Caco-2 (cell line): ENCODE measurements around the gene MYH2. TPM values are rescaled to one million over a fixed set of nuclear protein-coding genes. Genes with fewer than 3 reads are reported as not detected.

Source experiments
- BruUV-seq: library from RNA; stranded (reverse); fragments of 400-500 nt; replicated peaks from 2 replicates; lab custom pipeline; 2021; lab: Mats Ljungman, UMichigan
- CTCF ChIA-PET: fragments of 300-600 bp; sonication (Branson Sonifier 250); formaldehyde crosslinking; loops from one replicate; lab custom pipeline; 2022; ENCODE audit warnings: antibody characterized with exemption; lab: Charles Lee
- POLR2A ChIA-PET: fragments of 300-600 bp; sonication (Branson Sonifier 250); formaldehyde crosslinking; loops from one replicate; lab custom pipeline; 2022; ENCODE audit warnings: antibody characterized with exemption; lab: Charles Lee
- DNase-seq, 2 experiments: peaks; one replicate each; pipeline versions ENCODE4 v3.0.0 to v3.0.0-alpha.2; 2020 to 2022
- H3K27me3 ChIP-seq: replicated peaks from 2 replicates; pipeline ENCODE4 v1.6.0; 2011; ENCODE audit warnings: low read length; ENCODE audit not compliant: control insufficient read depth, insufficient read depth
- H3K36me3 ChIP-seq: 2 replicates; pipeline ENCODE4 v1.5.1; 2011; ENCODE audit warnings: low read length; ENCODE audit not compliant: control insufficient read depth, insufficient read depth
- H3K4me1 ChIP-seq: fragments of 250-450 bp; sonication (Bioruptor Pico); 2 replicates; pipeline ENCODE4 v1.5.1; 2020; ENCODE audit warnings: mild to moderate bottlenecking
- H3K4me3 ChIP-seq: 2 replicates; pipeline ENCODE4 v1.5.1; 2011; ENCODE audit warnings: low read depth, mild to moderate bottlenecking, control low read depth, low read length
- H3K9me3 ChIP-seq: fragments of 250-450 bp; sonication (Bioruptor Pico); 2 replicates; pipeline ENCODE4 v1.5.1; 2020; ENCODE audit warnings: mild to moderate bottlenecking, moderate library complexity
- H3K27ac Mint-ChIP-seq: one replicate; pipeline ENCODE4 v1.8.0; 2022; ENCODE audit warnings: mixed read lengths; ENCODE audit not compliant: unreplicated experiment
- H3K27me3 Mint-ChIP-seq: one replicate; pipeline ENCODE4 v1.8.0; 2022; ENCODE audit warnings: mixed read lengths; ENCODE audit not compliant: insufficient read depth, unreplicated experiment
- H3K36me3 Mint-ChIP-seq: one replicate; pipeline ENCODE4 v1.8.0; 2022; ENCODE audit warnings: mild to moderate bottlenecking, mixed read lengths; ENCODE audit not compliant: insufficient read depth, unreplicated experiment
- H3K4me1 Mint-ChIP-seq: one replicate; pipeline ENCODE4 v1.8.0; 2022; ENCODE audit warnings: low read depth, mixed read lengths; ENCODE audit not compliant: unreplicated experiment
- H3K4me3 Mint-ChIP-seq: one replicate; pipeline ENCODE4 v1.8.0; 2022; ENCODE audit warnings: mild to moderate bottlenecking, moderate library complexity, mixed read lengths; ENCODE audit not compliant: unreplicated experiment
- H3K9me3 Mint-ChIP-seq: one replicate; pipeline ENCODE4 v1.8.0; 2022; ENCODE audit warnings: mixed read lengths; ENCODE audit not compliant: unreplicated experiment
- intact Hi-C: fragments of 100-400 bp; cut with micrococcal nuclease; formaldehyde crosslinking; loops from one replicate; pipeline ENCODE4 v1.10.0; 2022; ENCODE audit not compliant: unreplicated experiment
- total RNA-seq: library from RNA; stranded (reverse); gene quantifications from 2 replicates; pipeline ENCODE4 v1.2.3, GENCODE V29; 2022
- TF ChIP-seq, protein P1 (sequence below), 2 experiments: fragments of 200-600 bp in 1 of 2; IDR thresholded peaks; 1 replicate in 1 of 2; 2 replicates in 1 of 2; pipeline versions ENCODE4 v1.5.1 to v1.8.0; 2011 to 2022; ENCODE audit warnings: antibody characterized with exemption in 1 of 2, control low read depth in 1 of 2, inconsistent platforms in 1 of 2, low read depth in 1 of 2, low read length in 1 of 2, mild to moderate bottlenecking in 1 of 2, moderate library complexity in 1 of 2; ENCODE audit not compliant: insufficient read depth in 1 of 2, severe bottlenecking in 1 of 2, unreplicated experiment in 1 of 2

MYH2 gene
- total RNA-seq, 1 experiment from 2014 or later: not detected

DNA sequence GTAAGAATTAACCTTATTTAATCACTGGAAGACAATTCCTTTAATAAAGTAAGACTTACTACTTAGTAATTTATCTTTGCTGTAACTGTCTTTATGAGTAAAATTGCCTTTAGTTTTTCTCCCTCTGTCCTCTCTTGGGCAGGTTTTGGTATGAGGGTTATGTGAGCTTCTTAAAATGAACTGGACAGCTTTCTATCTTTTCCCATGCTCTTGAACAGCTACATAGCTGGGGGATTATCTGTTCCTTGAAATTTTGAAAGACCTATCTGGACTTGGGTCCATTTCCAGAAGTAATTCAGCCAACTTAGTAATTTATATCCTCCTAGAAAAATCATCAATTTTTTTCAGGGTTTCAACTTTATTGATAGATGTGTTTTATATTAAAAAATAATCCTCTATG, 27.5 kb downstream of the MYH2 start:
- Mint-ChIP-seq H3K36me3 (no peaks in the 10 kb centered on the region), H3K27ac (no peak overlapping the region), H3K4me1 (no peaks in the 10 kb centered on the region), H3K27me3 (no peaks in the 10 kb centered on the region), H3K4me3 (no peak overlapping the region), H3K9me3 (no peaks in the 10 kb centered on the region)
- ChIA-PET CTCF (no interaction called here), POLR2A (no interaction called here)
- no TSS peak for BruUV-seq
- H3K9me3 ChIP-seq: no peaks in the 10 kb centered on the region
- TF ChIP-seq, protein P1, sequence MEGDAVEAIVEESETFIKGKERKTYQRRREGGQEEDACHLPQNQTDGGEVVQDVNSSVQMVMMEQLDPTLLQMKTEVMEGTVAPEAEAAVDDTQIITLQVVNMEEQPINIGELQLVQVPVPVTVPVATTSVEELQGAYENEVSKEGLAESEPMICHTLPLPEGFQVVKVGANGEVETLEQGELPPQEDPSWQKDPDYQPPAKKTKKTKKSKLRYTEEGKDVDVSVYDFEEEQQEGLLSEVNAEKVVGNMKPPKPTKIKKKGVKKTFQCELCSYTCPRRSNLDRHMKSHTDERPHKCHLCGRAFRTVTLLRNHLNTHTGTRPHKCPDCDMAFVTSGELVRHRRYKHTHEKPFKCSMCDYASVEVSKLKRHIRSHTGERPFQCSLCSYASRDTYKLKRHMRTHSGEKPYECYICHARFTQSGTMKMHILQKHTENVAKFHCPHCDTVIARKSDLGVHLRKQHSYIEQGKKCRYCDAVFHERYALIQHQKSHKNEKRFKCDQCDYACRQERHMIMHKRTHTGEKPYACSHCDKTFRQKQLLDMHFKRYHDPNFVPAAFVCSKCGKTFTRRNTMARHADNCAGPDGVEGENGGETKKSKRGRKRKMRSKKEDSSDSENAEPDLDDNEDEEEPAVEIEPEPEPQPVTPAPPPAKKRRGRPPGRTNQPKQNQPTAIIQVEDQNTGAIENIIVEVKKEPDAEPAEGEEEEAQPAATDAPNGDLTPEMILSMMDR (IDR thresholded peaks at IDR 0.05; ENCODE audit: insufficient read depth in 1 of 2, low read depth in 1 of 2, low read length in 1 of 2, severe bottlenecking in 1 of 2, unreplicated experiment in 1 of 2): no peak
- DNase-seq: no peak
- no peaks in the 10 kb centered on the region for H3K27me3 ChIP-seq
- intact Hi-C loops: no loop called here
- no peak overlapping the region for H3K4me3 ChIP-seq
- H3K36me3 ChIP-seq: no peaks in the 10 kb centered on the region
- H3K4me1 ChIP-seq: no peaks in the 10 kb centered on the region

GRCh38 chr17:10518271-10519037, 31.0 kb downstream of the MYH2 start, which contains the start of gene MYH1:
Gene MYH1, minus strand, starts transcription at chr17:10518542. Its CDS starts 1,900 bp downstream, at chr17:10516642.
- POLR2A ChIA-PET: no interaction called here
- Mint-ChIP-seq H3K36me3 (no peaks in the 10 kb centered on the region), H3K27me3 (no peaks in the 10 kb centered on the region), H3K4me1 (no peaks in the 10 kb centered on the region), H3K9me3 (no peaks in the 10 kb centered on the region), H3K4me3 (no peak within 1 kb of the TSS), H3K27ac (no peak within 1 kb of the TSS)
- CTCF ChIA-PET: interaction anchor here (0.7 kb wide), 1 partner anchor 193 kb away, joined by 4 read pairs; no protein-coding TSS in a partner anchor
- no TSS peak for BruUV-seq
- Histone ChIP-seq H3K36me3 (no peaks in the 10 kb centered on the region), H3K4me3 (no peak within 1 kb of the TSS), H3K9me3 (no peaks in the 10 kb centered on the region), H3K4me1 (no peaks in the 10 kb centered on the region), H3K27me3 (no peaks in the 10 kb centered on the region)
- no peak for DNase-seq
- intact Hi-C loops: no loop called here
- TF ChIP-seq, protein P1 (IDR thresholded peaks at IDR 0.05; ENCODE audit: insufficient read depth in 1 of 2, low read depth in 1 of 2, low read length in 1 of 2, severe bottlenecking in 1 of 2, unreplicated experiment in 1 of 2): no peak

- TF ChIP-seq, protein P1 (IDR thresholded peaks at IDR 0.05; ENCODE audit: insufficient read depth in 1 of 2, low read depth in 1 of 2, low read length in 1 of 2, severe bottlenecking in 1 of 2, unreplicated experiment in 1 of 2): no peak
Observed at GRCh38 chr17:10516638-10517037, 32.8 kb downstream of the MYH2 start.

More at GRCh38 chr17:10516638-10517037, 32.8 kb downstream of the MYH2 start:
- H3K27ac Mint-ChIP-seq: no peak overlapping the region
- intact Hi-C loops: no loop called here
- Histone ChIP-seq H3K36me3 (no peaks in the 10 kb centered on the region), H3K4me1 (no peaks in the 10 kb centered on the region), H3K27me3 (no peaks in the 10 kb centered on the region), H3K4me3 (no peak overlapping the region), H3K9me3 (no peaks in the 10 kb centered on the region)
- CTCF ChIA-PET: no interaction called here
- POLR2A ChIA-PET: no interaction called here
- no peaks in the 10 kb centered on the region for H3K27me3 Mint-ChIP-seq
- no peaks in the 10 kb centered on the region for H3K4me1 Mint-ChIP-seq
- no peaks in the 10 kb centered on the region for H3K36me3 Mint-ChIP-seq
- H3K4me3 Mint-ChIP-seq: no peak overlapping the region
- H3K9me3 Mint-ChIP-seq: no peaks in the 10 kb centered on the region
- no TSS peak for BruUV-seq
- DNase-seq: no peak
